Bronchial epithelial cell (primary cell): ENCODE results near the gene RTN4RL1. TPM values are rescaled to one million over a fixed set of nuclear protein-coding genes. Genes with fewer than 3 reads are reported as not detected.

Experiments
- DNase-seq: peaks from one replicate; pipeline ENCODE4 v3.0.0-alpha.2; 2010; ENCODE audit warnings: low read depth
- FAIRE-seq: peaks from 2 replicates; lab custom pipeline; 2011; peaks lifted over from hg19 to GRCh38; lab: Jason Lieb, UNC
- H3K27me3 ChIP-seq: 2 replicates; pipeline ENCODE4 v1.5.1; 2011; ENCODE audit warnings: low read length; ENCODE audit not compliant: control insufficient read depth, insufficient read depth
- H3K36me3 ChIP-seq: 2 replicates; pipeline ENCODE4 v1.5.1; 2011; ENCODE audit warnings: low read length; ENCODE audit not compliant: control insufficient read depth, insufficient read depth
- H3K4me3 ChIP-seq: 2 replicates; pipeline ENCODE4 v1.5.1; 2011; ENCODE audit warnings: mild to moderate bottlenecking, low read depth, low read length, control low read depth
- CTCF ChIP-seq: IDR thresholded peaks from 2 replicates; pipeline ENCODE4 v1.5.1; 2011; ENCODE audit warnings: mild to moderate bottlenecking, moderate library complexity, low read length, control low read depth, inconsistent platforms; ENCODE audit not compliant: insufficient read depth, severe bottlenecking
- total RNA-seq: library from RNA; depleted of rRNA; stranded (reverse); fragments of >200 nt; gene quantifications from 2 replicates; pipeline ENCODE4 v1.2.1, GENCODE V29; 2014

Gene RTN4RL1
- total RNA-seq, 1 donor from 2014 or later = 0.26 TPM

GRCh38 chr17:2040219-2040827 is 15.2 kb upstream of the RTN4RL1 start:
- no peak for TF ChIP-seq CTCF
- Histone ChIP-seq H3K27me3 (no peaks in the 10 kb centered on the region), H3K36me3 (peaks cover 28% of the 10 kb centered on the region), H3K4me3 (no peak overlapping the region)
- FAIRE-seq (no peak), DNase-seq (no peak)

GRCh38 chr17:2037155-2037554 is 12.0 kb upstream of the RTN4RL1 start:
- no peak for TF ChIP-seq CTCF
- Histone ChIP-seq H3K4me3 (no peak overlapping the region), H3K36me3 (peaks cover 18% of the 10 kb centered on the region), H3K27me3 (no peaks in the 10 kb centered on the region)
- FAIRE-seq (no peak), DNase-seq (no peak)

- FAIRE-seq (no peak), DNase-seq (no peak)
- no peak for TF ChIP-seq CTCF
- Histone ChIP-seq H3K4me3 (no peak overlapping the region), H3K27me3 (no peaks in the 10 kb centered on the region), H3K36me3 (peaks cover 18% of the 10 kb centered on the region)
Observed at GRCh38 chr17:2035541-2036488, 10.7 kb upstream of the RTN4RL1 start.

GRCh38 chr17:2034806-2035540 is 9.8 kb upstream of the RTN4RL1 start:
- TF ChIP-seq CTCF = no peak
- peaks cover 18% of the 10 kb centered on the region for H3K36me3 ChIP-seq
- DNase-seq = no peak
- H3K4me3 ChIP-seq = no peak overlapping the region
- no peak for FAIRE-seq
- no peaks in the 10 kb centered on the region for H3K27me3 ChIP-seq

- H3K36me3 ChIP-seq = peaks cover 18% of the 10 kb centered on the region
- no peak for TF ChIP-seq CTCF
- no peak for FAIRE-seq
Observed at GRCh38 chr17:2034157-2034556, 9.0 kb upstream of the RTN4RL1 start.

More at GRCh38 chr17:2034157-2034556, 9.0 kb upstream of the RTN4RL1 start:
- Histone ChIP-seq H3K27me3 (no peaks in the 10 kb centered on the region), H3K4me3 (no peak overlapping the region)
- no peak for DNase-seq
